ENCODE data around the gene NAP1L5.

Gene NAP1L5

GRCh38 chr4:88722276-88722780, 24.7 kb upstream of the NAP1L5 start:
- no peak for DNase-seq (ENCODE audit: low read depth in 2 of 2)

GRCh38 chr4:88720451-88721428, 23.1 kb upstream of the NAP1L5 start:
- no peak for DNase-seq (ENCODE audit: low read depth in 2 of 2)

GRCh38 chr4:88719381-88719780, 21.8 kb upstream of the NAP1L5 start:
- no peak for DNase-seq (ENCODE audit: low read depth in 2 of 2)

GRCh38 chr4:88718098-88718497, 20.5 kb upstream of the NAP1L5 start:
- no peak for DNase-seq (ENCODE audit: low read depth in 2 of 2)

- no peak for DNase-seq (ENCODE audit: low read depth in 2 of 2)
These were observed 16.2 kb upstream of the NAP1L5 start for GRCh38 chr4:88713782-88714181.

GRCh38 chr4:88709989-88710388, 12.4 kb upstream of the NAP1L5 start:
- DNase-seq (ENCODE audit: low read depth in 2 of 2): no peak

- DNase-seq (ENCODE audit: low read depth in 2 of 2): no peak
These were observed 8.9 kb upstream of the NAP1L5 start for GRCh38 chr4:88706574-88706973.

GRCh38 chr4:88705805-88706492, 8.3 kb upstream of the NAP1L5 start:
- no peak for DNase-seq (ENCODE audit: low read depth in 2 of 2)

- no peak for DNase-seq (ENCODE audit: low read depth in 2 of 2)
These were observed 7.6 kb upstream of the NAP1L5 start for GRCh38 chr4:88705223-88705622.

- DNase-seq (ENCODE audit: low read depth in 2 of 2): no peak
These were observed 5.2 kb upstream of the NAP1L5 start for GRCh38 chr4:88702782-88703181.

GRCh38 chr4:88698519-88698918, 890 bp upstream of the NAP1L5 start:
- no peak for DNase-seq (ENCODE audit: low read depth in 2 of 2)

- DNase-seq (ENCODE audit: low read depth in 2 of 2): no peak
These were observed 488 bp downstream of the NAP1L5 start for GRCh38 chr4:88697141-88697540.

- no peak for DNase-seq (ENCODE audit: low read depth in 2 of 2)
These were observed 999 bp downstream of the NAP1L5 start for GRCh38 chr4:88696630-88697029.

GRCh38 chr4:88693792-88694191, 3.8 kb downstream of the NAP1L5 start:
- DNase-seq (ENCODE audit: low read depth in 2 of 2): no peak

- DNase-seq (ENCODE audit: low read depth in 2 of 2): no peak
These were observed 7.3 kb downstream of the NAP1L5 start for GRCh38 chr4:88690355-88690754.

GRCh38 chr4:88681209-88681608, 16.4 kb downstream of the NAP1L5 start:
- DNase-seq (ENCODE audit: low read depth in 2 of 2): no peak

- no peak for DNase-seq (ENCODE audit: low read depth in 2 of 2)
These were observed 22.1 kb downstream of the NAP1L5 start for GRCh38 chr4:88675543-88675942.

GRCh38 chr4:88674979-88675378, 22.6 kb downstream of the NAP1L5 start:
- no peak for DNase-seq (ENCODE audit: low read depth in 2 of 2)

- DNase-seq (ENCODE audit: low read depth in 2 of 2): no peak
These were observed 23.1 kb downstream of the NAP1L5 start for GRCh38 chr4:88674565-88674964.

- DNase-seq (ENCODE audit: low read depth in 2 of 2): no peak
These were observed 23.7 kb downstream of the NAP1L5 start for GRCh38 chr4:88673886-88674285.

GRCh38 chr4:88672987-88673386, 24.6 kb downstream of the NAP1L5 start:
- no peak for DNase-seq (ENCODE audit: low read depth in 2 of 2)

GRCh38 chr4:88661739-88662138, 35.9 kb downstream of the NAP1L5 start:
- no peak for DNase-seq (ENCODE audit: low read depth in 2 of 2)

Measured in activated CD8-positive, alpha-beta memory T cell treated with anti-CD3 and anti-CD28 coated beads for 4 hours (primary cell).